ENCODE results near the gene ANKRD23. TPM values are rescaled to one million over a fixed set of nuclear protein-coding genes. Genes with fewer than 3 reads are reported as not detected.

The ANKRD23 gene
- total and polyA plus RNA-seq, 7 donors: 0.69 to 5.5 (median 3.8) TPM; not detected in 1

GRCh38 chr2:96816127-96816835 lies 27.5 kb downstream of the ANKRD23 start, which contains the start of gene CNNM3:
Gene CNNM3, plus strand, starts transcription at chr2:96816268. Its CDS starts 10 bp downstream, at chr2:96816278.
- H3K27me3 ChIP-seq: no peaks in the 10 kb centered on the region
- 0 to 1% methylated on average over 103 of the region's 103 CpGs for WGBS, 2 donors
- H3K4me1 ChIP-seq: peaks cover 0 to 55% (median 45%) of the 10 kb centered on the region in 4 donors
- no peaks in the 10 kb centered on the region for H3K9me3 ChIP-seq
- TF ChIP-seq CTCF (IDR thresholded peaks at IDR 0.05): peak; percentile 31 to 77 (median 63)
- TF ChIP-seq POLR2A (IDR thresholded peaks at IDR 0.05): peak in 1 of 2 donors; percentile 46
- TF ChIP-seq POLR2AphosphoS5 (IDR thresholded peaks at IDR 0.05): peak; percentile 67 to 95 (median 92)
- TF ChIP-seq EP300 (IDR thresholded peaks at IDR 0.05): no peak
- peak within 1 kb of the TSS; percentile 60 to 88 (median 68) for H3K4me3 ChIP-seq
- peak; percentile 98 for DNase-seq
- no peaks in the 10 kb centered on the region for H3K36me3 ChIP-seq
- H3K27ac ChIP-seq: peak within 1 kb of the TSS; percentile 85 to 96 (median 96)
- intact Hi-C loops (cut with DNase I): loop anchor here (1.0 to 10.0 kb wide), 6 partner anchors 41 to 297 kb away; partner anchors contain the start of genes ANKRD36, ANKRD39, CNNM4 and KANSL3

GRCh38 chr2:96815326-96816126 lies 28.3 kb downstream of the ANKRD23 start:
- 1% methylated on average over 60 of the region's 60 CpGs for WGBS, 2 donors
- DNase-seq: no peak
- intact Hi-C loops (cut with DNase I): loop anchor here (1.0 to 10.0 kb wide), 6 partner anchors 42 to 297 kb away; partner anchors contain the start of genes ANKRD36, ANKRD39, CNNM4 and KANSL3
- TF ChIP-seq EP300 (IDR thresholded peaks at IDR 0.05) (no peak), CTCF (IDR thresholded peaks at IDR 0.05) (no peak), POLR2AphosphoS5 (IDR thresholded peaks at IDR 0.05) (no peak), POLR2A (IDR thresholded peaks at IDR 0.05) (no peak)
- Histone ChIP-seq H3K27ac (peak overlapping the region; percentile 85 to 96 (median 96)), H3K36me3 (peaks cover 0 to 2% (median 0%) of the 10 kb centered on the region in 4 donors), H3K4me1 (peaks cover 0 to 48% (median 39%) of the 10 kb centered on the region in 4 donors), H3K27me3 (no peaks in the 10 kb centered on the region), H3K4me3 (peak overlapping the region; percentile 60 to 88 (median 68)), H3K9me3 (no peaks in the 10 kb centered on the region)

GRCh38 chr2:96813656-96814055 lies 30.2 kb downstream of the ANKRD23 start:
- no peak for DNase-seq
- no peaks in the 10 kb centered on the region for H3K27me3 ChIP-seq
- H3K9me3 ChIP-seq: no peaks in the 10 kb centered on the region
- no peak overlapping the region for H3K27ac ChIP-seq
- intact Hi-C loops (cut with DNase I): loop anchor here (10.0 kb wide), 1 partner anchor 179 kb away; the partner anchor contains the start of gene KANSL3
- no peak overlapping the region for H3K4me3 ChIP-seq
- H3K4me1 ChIP-seq: peaks cover 0 to 29% (median 20%) of the 10 kb centered on the region in 4 donors
- peaks cover 0 to 19% (median 5%) of the 10 kb centered on the region in 4 donors for H3K36me3 ChIP-seq
- TF ChIP-seq POLR2AphosphoS5 (IDR thresholded peaks at IDR 0.05) (no peak), CTCF (IDR thresholded peaks at IDR 0.05) (no peak), POLR2A (IDR thresholded peaks at IDR 0.05) (no peak), EP300 (IDR thresholded peaks at IDR 0.05) (no peak)
- 26 to 73% methylated on average over 4 of the region's 4 CpGs for WGBS, 2 donors

- Histone ChIP-seq H3K4me3 (no peak overlapping the region), H3K4me1 (peaks cover 0 to 14% (median 3%) of the 10 kb centered on the region in 4 donors), H3K27me3 (no peaks in the 10 kb centered on the region), H3K36me3 (peaks cover 0 to 21% (median 5%) of the 10 kb centered on the region in 4 donors), H3K9me3 (no peaks in the 10 kb centered on the region), H3K27ac (peak overlapping the region in 1 of 4 donors; percentile 22)
- DNase-seq: peak; percentile 88
- TF ChIP-seq POLR2AphosphoS5 (IDR thresholded peaks at IDR 0.05) (peak in 2 of 4 donors; percentile 26 to 34), CTCF (IDR thresholded peaks at IDR 0.05) (no peak), EP300 (IDR thresholded peaks at IDR 0.05) (no peak)
- WGBS, 2 donors: 16 to 48% methylated on average over 3 of the region's 3 CpGs
- intact Hi-C loops (cut with DNase I): loop anchor here (10.0 kb wide), 1 partner anchor 177 kb away; the partner anchor contains the start of gene KANSL3
Observed at GRCh38 chr2:96811917-96812316, 31.9 kb downstream of the ANKRD23 start.

All from sigmoid colon (tissue), 7 donors.